A549 (cell line): ENCODE data around the gene CDK17.

Experiments
- CHD4 ChIP-seq: fragments of 200-600 bp; sonication (generic); IDR thresholded peaks from 2 replicates; pipeline ENCODE4 v1.6.1; 2016; ENCODE audit warnings: antibody characterized with exemption, mild to moderate bottlenecking, borderline replicate concordance
- EHMT2 ChIP-seq: fragments of 200-600 bp; sonication (generic); IDR thresholded peaks from 2 replicates; pipeline ENCODE4 v1.6.1; 2016; ENCODE audit warnings: antibody characterized with exemption, low read depth, mild to moderate bottlenecking, moderate library complexity
- TF ChIP-seq, protein P1 (sequence below): fragments of >200 bp; sonication (Bioruptor Twin); formaldehyde crosslinking; IDR thresholded peaks from 3 replicates; pipeline ENCODE4 v1.5.1; 2016

DNA sequence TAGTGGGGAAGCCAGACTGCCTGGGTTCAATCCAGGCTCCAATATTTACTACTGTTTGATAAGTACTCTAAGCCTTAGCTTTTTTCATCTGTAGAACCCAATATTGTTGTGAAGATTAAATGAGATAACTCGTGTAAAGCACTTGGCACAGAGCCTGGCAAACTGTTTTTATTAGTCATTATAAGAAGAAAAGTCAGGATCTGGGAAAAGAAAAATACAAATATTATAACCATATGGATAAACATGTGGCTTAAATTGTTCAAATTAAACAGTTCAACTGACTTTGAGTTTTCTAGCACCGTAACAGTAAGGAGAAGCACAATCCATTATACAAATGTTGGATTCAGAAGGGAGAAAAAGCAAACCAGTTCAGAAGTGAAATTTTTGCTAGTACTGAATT is 22.0 kb upstream of the CDK17 start:
- TF ChIP-seq CHD4 (no peak), EHMT2 (no peak)
- TF ChIP-seq, protein P1, sequence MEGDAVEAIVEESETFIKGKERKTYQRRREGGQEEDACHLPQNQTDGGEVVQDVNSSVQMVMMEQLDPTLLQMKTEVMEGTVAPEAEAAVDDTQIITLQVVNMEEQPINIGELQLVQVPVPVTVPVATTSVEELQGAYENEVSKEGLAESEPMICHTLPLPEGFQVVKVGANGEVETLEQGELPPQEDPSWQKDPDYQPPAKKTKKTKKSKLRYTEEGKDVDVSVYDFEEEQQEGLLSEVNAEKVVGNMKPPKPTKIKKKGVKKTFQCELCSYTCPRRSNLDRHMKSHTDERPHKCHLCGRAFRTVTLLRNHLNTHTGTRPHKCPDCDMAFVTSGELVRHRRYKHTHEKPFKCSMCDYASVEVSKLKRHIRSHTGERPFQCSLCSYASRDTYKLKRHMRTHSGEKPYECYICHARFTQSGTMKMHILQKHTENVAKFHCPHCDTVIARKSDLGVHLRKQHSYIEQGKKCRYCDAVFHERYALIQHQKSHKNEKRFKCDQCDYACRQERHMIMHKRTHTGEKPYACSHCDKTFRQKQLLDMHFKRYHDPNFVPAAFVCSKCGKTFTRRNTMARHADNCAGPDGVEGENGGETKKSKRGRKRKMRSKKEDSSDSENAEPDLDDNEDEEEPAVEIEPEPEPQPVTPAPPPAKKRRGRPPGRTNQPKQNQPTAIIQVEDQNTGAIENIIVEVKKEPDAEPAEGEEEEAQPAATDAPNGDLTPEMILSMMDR: no peak
